Spleen (tissue), 11 donors: Measurements from ENCODE around the gene ST3GAL6. TPM values are rescaled to one million over a fixed set of nuclear protein-coding genes. Genes with fewer than 3 reads are reported as not detected.

Experiments
- DNase-seq: peaks from one replicate; pipeline ENCODE4 v3.0.0-alpha.2; 2020
- H3K27ac ChIP-seq, 8 donors: fragments of 200-600 bp; sonication (generic) in 7 of 8; 1 replicate in 4 of 8; 2 replicates in 4 of 8; pipeline versions ENCODE4 v1.5.0 to v1.8.0; 2016 to 2021; ENCODE audit warnings: inconsistent platforms in 4 of 8, mild to moderate bottlenecking in 4 of 8, moderate library complexity in 1 of 8
- H3K27me3 ChIP-seq, 7 donors: fragments of 200-600 bp; sonication (generic) in 6 of 7; replicated peaks in 1 of 7; 1 replicate in 4 of 7; 2 replicates in 3 of 7; pipeline versions ENCODE4 v1.5.0 to v1.8.0; 2016 to 2021; ENCODE audit warnings: inconsistent platforms in 3 of 7, mild to moderate bottlenecking in 1 of 7
- H3K36me3 ChIP-seq, 6 donors: fragments of 200-600 bp; sonication (generic) in 5 of 6; 1 replicate in 4 of 6; 2 replicates in 2 of 6; pipeline versions ENCODE4 v1.5.0 to v1.8.0; 2016 to 2021; ENCODE audit warnings: inconsistent platforms in 2 of 6
- H3K4me1 ChIP-seq, 6 donors: fragments of 200-600 bp; sonication (generic) in 5 of 6; 1 replicate in 3 of 6; 2 replicates in 3 of 6; pipeline versions ENCODE4 v1.5.0 to v1.8.0; 2016 to 2021; ENCODE audit warnings: inconsistent platforms in 3 of 6
- H3K4me3 ChIP-seq, 8 donors: fragments of 200-600 bp; sonication (generic) in 7 of 8; 1 replicate in 4 of 8; 2 replicates in 4 of 8; pipeline versions ENCODE4 v1.5.0 to v1.8.0; 2016 to 2021; ENCODE audit warnings: inconsistent platforms in 4 of 8, mild to moderate bottlenecking in 4 of 8, moderate library complexity in 2 of 8
- H3K9me3 ChIP-seq, 8 donors: fragments of 200-600 bp; sonication (generic) in 7 of 8; 1 replicate in 4 of 8; 2 replicates in 4 of 8; pipeline versions ENCODE4 v1.5.0 to v1.8.0; 2016 to 2021; ENCODE audit warnings: inconsistent platforms in 4 of 8
- POLR2A ChIP-seq, 3 donors: fragments of 450-650 bp; IDR thresholded peaks; one replicate each; pipeline ENCODE4 v1.5.1; 2017; ENCODE audit warnings: antibody characterized with exemption in 3 of 3, mild to moderate bottlenecking in 1 of 3
- POLR2AphosphoS5 ChIP-seq, 3 donors: sonication (generic); formaldehyde crosslinking; IDR thresholded peaks; one replicate each; pipeline ENCODE4 v1.5.1; 2017; ENCODE audit warnings: antibody characterized with exemption in 3 of 3
- WGBS, 5 donors: extraction: QIAGEN DNeasy Blood & Tissue Kit in 3 of 5; methylation state at CpG; one replicate each; pipeline versions ENCODE4 v1.1.5 to v1.1.7; 2013 to 2018; 5-methylcytosine and 5-hydroxymethylcytosine counted together
- intact Hi-C: fragments of 100-400 bp; cut with DNase I; formaldehyde crosslinking; loops from one replicate; pipeline ENCODE4 v1.15.0; 2023; ENCODE audit warnings: low total_unique reads
- polyA plus RNA-seq, 3 donors: library from polyadenylated mRNA; stranded (reverse); fragments of 200-250 nt; gene quantifications; one replicate each; pipeline ENCODE4 v1.2.1, GENCODE V29; 2013
- total RNA-seq, 7 donors: library from RNA; depleted of rRNA in 3 of 7; stranded (reverse); fragments of >200 nt in 3 of 7; fragmentation: NEBNext Ultra II Directional in 4 of 7; extraction: Animal tissue kit (Norgen Biotek cat#: 25700) in 4 of 7; gene quantifications; one replicate each; pipeline versions ENCODE4 v1.1.0 to v1.2.1, GENCODE V29; 2016 to 2021
- TF ChIP-seq, protein P1 (sequence below), 11 experiments: fragments of 200-600 bp in 7 of 11; fragments of 450-650 bp in 4 of 11; sonication (generic) in 4 of 11; IDR thresholded peaks in 8 of 11; conservative IDR thresholded peaks in 3 of 11; 1 replicate in 7 of 11; 2 replicates in 4 of 11; pipeline versions ENCODE4 v1.4.0 to v1.8.0; 2016 to 2021; ENCODE audit warnings: antibody characterized with exemption in 11 of 11, inconsistent platforms in 4 of 11, mild to moderate bottlenecking in 1 of 11
- donor health status: healthy with polysubstance abuse.
- donor health status: DM: no; HTN: no; CAD: no; lungs with moderate emphysema.
- donor health status: DM: no; HTN: no; CAD: no.
- donor health status: Bipolar disorder and iron deficiency.
- donor health status: healthy.
- donor health status: DM: no; HTN: no; CAD: no.
- donor health status: DM: yes; HTN: yes; CAD: no.

The ST3GAL6 gene
- total and polyA plus RNA-seq, 10 donors: 2.5 to 16.8 (median 9.4) TPM

DNA sequence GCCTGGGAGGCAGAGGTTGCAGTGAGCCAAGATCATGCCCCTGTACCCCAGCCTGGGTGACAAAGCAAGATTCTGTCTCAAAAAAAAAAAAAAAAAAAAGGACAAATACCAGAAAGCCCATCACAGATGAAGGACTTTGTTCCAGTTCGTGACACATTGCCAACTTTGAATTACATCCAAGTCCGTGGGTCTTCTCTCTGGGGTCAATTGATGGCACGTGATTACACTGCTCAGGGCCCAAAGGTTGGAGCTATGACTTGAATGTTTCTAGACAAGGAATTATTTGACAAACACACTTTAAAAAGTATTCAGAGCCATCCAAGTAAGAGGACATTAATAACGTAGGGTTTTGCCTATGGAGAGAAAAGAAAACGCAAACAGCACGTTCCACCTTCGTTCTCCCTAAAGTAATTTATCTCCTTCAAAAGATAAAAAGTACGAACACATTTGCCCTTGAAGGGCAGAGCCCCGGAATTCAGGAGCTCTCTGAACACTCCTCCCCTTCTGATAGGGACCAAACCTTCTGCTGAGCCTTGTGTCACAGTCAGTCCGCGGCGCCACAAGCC is 31.3 kb upstream of the ST3GAL6 start:
- peak overlapping the region in 1 of 8 donors; percentile 56 for H3K27ac ChIP-seq
- peak overlapping the region; percentile 41 to 76 (median 60) for H3K4me3 ChIP-seq
- peaks cover 0 to 70% (median 23%) of the 10 kb centered on the region in 7 donors for H3K27me3 ChIP-seq
- peaks cover 9 to 33% (median 26%) of the 10 kb centered on the region in 6 donors for H3K4me1 ChIP-seq
- WGBS, 5 donors: 3 to 8% (median 5%) methylated on average over 9 to 12 of the region's 12 CpGs
- DNase-seq: no peak
- H3K36me3 ChIP-seq: no peaks in the 10 kb centered on the region
- TF ChIP-seq, protein P1, sequence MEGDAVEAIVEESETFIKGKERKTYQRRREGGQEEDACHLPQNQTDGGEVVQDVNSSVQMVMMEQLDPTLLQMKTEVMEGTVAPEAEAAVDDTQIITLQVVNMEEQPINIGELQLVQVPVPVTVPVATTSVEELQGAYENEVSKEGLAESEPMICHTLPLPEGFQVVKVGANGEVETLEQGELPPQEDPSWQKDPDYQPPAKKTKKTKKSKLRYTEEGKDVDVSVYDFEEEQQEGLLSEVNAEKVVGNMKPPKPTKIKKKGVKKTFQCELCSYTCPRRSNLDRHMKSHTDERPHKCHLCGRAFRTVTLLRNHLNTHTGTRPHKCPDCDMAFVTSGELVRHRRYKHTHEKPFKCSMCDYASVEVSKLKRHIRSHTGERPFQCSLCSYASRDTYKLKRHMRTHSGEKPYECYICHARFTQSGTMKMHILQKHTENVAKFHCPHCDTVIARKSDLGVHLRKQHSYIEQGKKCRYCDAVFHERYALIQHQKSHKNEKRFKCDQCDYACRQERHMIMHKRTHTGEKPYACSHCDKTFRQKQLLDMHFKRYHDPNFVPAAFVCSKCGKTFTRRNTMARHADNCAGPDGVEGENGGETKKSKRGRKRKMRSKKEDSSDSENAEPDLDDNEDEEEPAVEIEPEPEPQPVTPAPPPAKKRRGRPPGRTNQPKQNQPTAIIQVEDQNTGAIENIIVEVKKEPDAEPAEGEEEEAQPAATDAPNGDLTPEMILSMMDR (IDR thresholded peaks at IDR 0.05 in 8 of 11, conservative IDR thresholded peaks at IDR 0.05 in 3 of 11): no peak
- no peak for TF ChIP-seq POLR2A (IDR thresholded peaks at IDR 0.05)
- TF ChIP-seq POLR2AphosphoS5 (IDR thresholded peaks at IDR 0.05): no peak
- intact Hi-C loops: no loop called here
- no peaks in the 10 kb centered on the region for H3K9me3 ChIP-seq

DNA sequence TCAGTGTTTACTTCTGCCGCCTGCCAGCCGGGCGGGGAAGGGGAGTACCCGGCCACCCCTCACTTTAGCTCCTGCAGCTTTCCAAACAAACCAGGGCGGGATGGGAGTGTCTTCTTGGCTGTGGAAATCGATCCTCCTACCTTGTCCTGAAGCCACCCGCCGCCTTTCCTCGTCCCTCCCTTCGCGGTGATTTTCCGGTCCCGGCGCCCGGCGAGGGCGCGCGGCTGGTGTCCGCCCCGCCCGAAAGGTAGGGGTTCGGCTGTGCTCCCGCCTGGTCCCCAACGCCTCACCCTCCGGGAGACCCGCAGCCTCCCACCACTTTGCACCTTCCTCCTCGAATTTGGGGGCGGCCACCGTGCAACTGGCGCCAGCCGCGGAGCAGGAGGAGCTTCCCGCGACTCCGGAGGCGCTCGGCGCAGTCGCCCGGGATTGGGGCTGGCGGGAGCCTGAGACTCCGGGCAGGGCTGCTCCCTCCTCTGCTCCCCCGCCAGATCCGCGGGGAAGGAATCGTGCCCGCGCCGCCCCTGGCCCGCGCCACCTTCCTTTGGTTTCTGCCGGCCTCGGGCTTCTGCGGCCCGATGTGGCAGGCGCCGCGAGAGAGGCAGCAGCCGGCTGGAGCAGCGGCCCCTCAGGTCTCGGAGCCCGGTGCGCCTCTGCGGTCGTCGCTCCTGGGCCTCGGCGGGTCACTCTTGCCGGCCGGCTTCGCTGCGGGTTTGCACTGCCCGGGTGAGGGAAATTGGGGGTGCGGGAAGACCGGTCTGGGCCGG is 30.7 kb upstream of the ST3GAL6 start:
- Histone ChIP-seq H3K27ac (peak overlapping the region in 1 of 8 donors; percentile 56), H3K36me3 (no peaks in the 10 kb centered on the region), H3K4me3 (peak overlapping the region; percentile 41 to 76 (median 60)), H3K9me3 (no peaks in the 10 kb centered on the region), H3K27me3 (peaks cover 0 to 70% (median 23%) of the 10 kb centered on the region in 7 donors), H3K4me1 (peaks cover 9 to 33% (median 26%) of the 10 kb centered on the region in 6 donors)
- peak in 2 of 3 donors; percentile 6 to 40 for TF ChIP-seq POLR2AphosphoS5 (IDR thresholded peaks at IDR 0.05)
- TF ChIP-seq, protein P1 (IDR thresholded peaks at IDR 0.05 in 8 of 11, conservative IDR thresholded peaks at IDR 0.05 in 3 of 11): no peak
- 1 to 2% (median 1%) methylated on average over 31 to 77 of the region's 77 CpGs for WGBS, 5 donors
- intact Hi-C loops: no loop called here
- peak; percentile 86 for DNase-seq

DNA sequence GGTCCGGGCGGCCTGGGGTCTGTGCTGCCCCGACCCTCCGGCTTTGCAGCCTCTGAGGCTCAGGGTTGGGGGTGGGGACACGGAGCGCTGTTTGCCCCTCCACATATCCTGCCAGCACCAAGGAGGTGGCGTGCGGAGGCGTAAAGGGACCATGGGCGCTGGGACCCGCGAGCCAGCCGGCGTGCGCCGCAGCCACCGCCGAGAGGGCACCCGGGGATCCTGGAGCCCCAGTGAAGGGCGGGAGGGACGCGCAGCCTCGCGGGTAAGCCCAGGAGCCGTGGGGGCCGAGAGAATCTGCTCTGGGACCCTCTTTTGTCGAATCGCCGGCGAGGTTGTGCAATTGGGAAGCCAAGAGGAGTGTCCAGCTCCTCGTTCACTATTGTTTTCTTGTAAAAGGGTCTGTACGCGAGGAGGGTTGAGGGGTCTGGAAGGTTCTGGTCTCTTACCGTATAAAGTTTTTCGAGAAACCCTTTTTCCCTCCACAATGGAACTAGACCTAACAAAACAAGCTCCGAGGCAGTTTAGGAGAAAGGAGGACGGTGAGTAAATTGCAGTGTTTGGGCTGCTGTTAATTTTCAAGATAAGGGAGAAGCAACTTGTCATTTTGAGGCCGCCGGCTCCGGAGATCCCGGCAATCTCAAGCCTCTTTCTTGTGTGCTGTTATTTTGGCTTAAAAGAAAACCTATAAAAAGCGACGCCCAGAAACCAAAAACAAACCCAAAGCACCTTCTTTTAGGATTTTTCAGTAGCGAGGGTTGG is 29.9 kb upstream of the ST3GAL6 start:
- H3K27me3 ChIP-seq: peaks cover 0 to 67% (median 23%) of the 10 kb centered on the region in 7 donors
- 1 to 2% (median 1%) methylated on average over 28 to 44 of the region's 44 CpGs for WGBS, 5 donors

More for the DNA sequence above, 29.9 kb upstream of the ST3GAL6 start:
- H3K9me3 ChIP-seq: no peaks in the 10 kb centered on the region
- no peaks in the 10 kb centered on the region for H3K36me3 ChIP-seq
- peaks cover 9 to 33% (median 26%) of the 10 kb centered on the region in 6 donors for H3K4me1 ChIP-seq
- DNase-seq: peak; percentile 82
- H3K4me3 ChIP-seq: peak overlapping the region; percentile 41 to 76 (median 60)
- intact Hi-C loops: no loop called here
- TF ChIP-seq, protein P1 (IDR thresholded peaks at IDR 0.05 in 8 of 11, conservative IDR thresholded peaks at IDR 0.05 in 3 of 11): no peak
- TF ChIP-seq POLR2AphosphoS5 (IDR thresholded peaks at IDR 0.05) (no peak), POLR2A (IDR thresholded peaks at IDR 0.05) (no peak)
- H3K27ac ChIP-seq: peak overlapping the region in 1 of 8 donors; percentile 56
